GM12878 (cell line): Measurements from ENCODE around the gene PPP1R37. TPM values are rescaled to one million over a fixed set of nuclear protein-coding genes. Genes with fewer than 3 reads are reported as not detected.

Experiments used
- ATF2 ChIP-seq: IDR thresholded peaks from 2 replicates; pipeline ENCODE4 v1.6.1; 2012; ENCODE audit warnings: low read length, inconsistent platforms
- BCL11A ChIP-seq: IDR thresholded peaks from 2 replicates; pipeline ENCODE4 v1.6.1; 2011; ENCODE audit warnings: low read depth, low read length
- BCL3 ChIP-seq: IDR thresholded peaks from 2 replicates; pipeline ENCODE4 v1.6.1; 2011; ENCODE audit warnings: borderline replicate concordance, low read depth, mild to moderate bottlenecking, moderate library complexity, low read length; ENCODE audit not compliant: insufficient read depth, poor library complexity, severe bottlenecking
- BMI1 ChIP-seq: fragments of 450-650 bp; IDR thresholded peaks from 2 replicates; pipeline ENCODE4 v1.6.1; 2016; ENCODE audit warnings: mild to moderate bottlenecking, moderate library complexity, borderline replicate concordance
- CBFB ChIP-seq: IDR thresholded peaks from 2 replicates; pipeline ENCODE4 v1.6.1; 2016; ENCODE audit warnings: antibody characterized with exemption, low read depth
- CEBPZ ChIP-seq: fragments of 150-350 bp; IDR thresholded peaks from 2 replicates; pipeline ENCODE4 v1.6.1; 2016; ENCODE audit warnings: low read depth, low read length
- CREM ChIP-seq: IDR thresholded peaks from 2 replicates; pipeline ENCODE4 v1.6.1; 2014; ENCODE audit warnings: antibody characterized with exemption, low read depth
- FOS ChIP-seq: IDR thresholded peaks from 3 replicates; pipeline ENCODE4 v1.6.1; 2011; ENCODE audit warnings: borderline replicate concordance; ENCODE audit not compliant: insufficient read length; ENCODE audit errors: extremely low read depth
- JUNB ChIP-seq: IDR thresholded peaks from 2 replicates; pipeline ENCODE4 v1.6.1; 2016; ENCODE audit warnings: antibody characterized with exemption, mild to moderate bottlenecking
- KDM1A ChIP-seq: fragments of 200-600 bp; sonication (generic); IDR thresholded peaks from 2 replicates; pipeline ENCODE4 v1.6.1; 2016; ENCODE audit warnings: borderline replicate concordance
- NFYA ChIP-seq: IDR thresholded peaks from 2 replicates; pipeline ENCODE4 v1.6.1; 2011; ENCODE audit warnings: low read depth, mild to moderate bottlenecking, low read length, improper control_type of control experiment, borderline replicate concordance
- NR2C2 ChIP-seq: IDR thresholded peaks from 2 replicates; pipeline ENCODE4 v1.6.1; 2011; ENCODE audit warnings: borderline replicate concordance, low read depth; ENCODE audit not compliant: control insufficient read depth, insufficient read length
- POLR2AphosphoS2 ChIP-seq: IDR thresholded peaks from 2 replicates; pipeline ENCODE4 v1.6.1; 2011; ENCODE audit warnings: low read depth, mild to moderate bottlenecking, low read length, improper control_type of control experiment, moderate library complexity
- RAD21 ChIP-seq: IDR thresholded peaks from 2 replicates; pipeline ENCODE4 v1.6.1; 2011; ENCODE audit warnings: mild to moderate bottlenecking, low read depth, low read length, moderate library complexity; ENCODE audit not compliant: insufficient read depth
- SMAD1 ChIP-seq: fragments of 450-650 bp; IDR thresholded peaks from 2 replicates; pipeline ENCODE4 v1.6.1; 2018; ENCODE audit warnings: mild to moderate bottlenecking, low read depth; ENCODE audit not compliant: partially characterized antibody
- SRF ChIP-seq, 2 experiments: IDR thresholded peaks; 2 replicates each; pipeline ENCODE4 v1.6.1; 2011; ENCODE audit warnings: low read depth in 2 of 2, low read length in 2 of 2, mild to moderate bottlenecking in 1 of 2, moderate library complexity in 1 of 2
- SUZ12 ChIP-seq: fragments of 200-600 bp; sonication (generic); IDR thresholded peaks from one replicate; pipeline ENCODE4 v1.6.1; 2018; ENCODE audit warnings: antibody characterized with exemption, mild to moderate bottlenecking; ENCODE audit not compliant: unreplicated experiment
- TAF1 ChIP-seq: IDR thresholded peaks from 2 replicates; pipeline ENCODE4 v1.6.1; 2011; ENCODE audit warnings: mild to moderate bottlenecking, low read depth, low read length, borderline replicate concordance
- TCF12 ChIP-seq: IDR thresholded peaks from 2 replicates; pipeline ENCODE4 v1.6.1; 2011; ENCODE audit warnings: low read depth, mild to moderate bottlenecking, low read length
- ZNF217 ChIP-seq: fragments of 450-650 bp; IDR thresholded peaks from 2 replicates; pipeline ENCODE4 v1.6.1; 2017; ENCODE audit warnings: antibody characterized with exemption, mild to moderate bottlenecking
- ZNF274 ChIP-seq: IDR thresholded peaks from one replicate; pipeline ENCODE4 v1.8.0; 2011; ENCODE audit not compliant: insufficient read length, insufficient read depth
- ZNF384 ChIP-seq: IDR thresholded peaks from 2 replicates; pipeline ENCODE4 v1.6.1; 2012; ENCODE audit warnings: low read depth, mild to moderate bottlenecking, low read length, improper control_type of control experiment, borderline replicate concordance
- ZNF622 ChIP-seq: fragments of 450-650 bp; IDR thresholded peaks from 2 replicates; pipeline ENCODE4 v1.6.1; 2017; ENCODE audit warnings: mild to moderate bottlenecking, inconsistent platforms
- polyA plus RNA-seq, 11 experiments: library from polyadenylated mRNA; depleted of rRNA in 4 of 11; unstranded in 6 of 11; stranded (reverse) in 5 of 11; fragments of >200 nt; fragmentation: Nextera tagmentation in 4 of 11; fragmentation: Illumina TruSeq in 1 of 11; extraction: Ambion mirVana in 4 of 11; extraction: Trizol in 1 of 11; gene quantifications; 1 replicate in 1 of 11; 2 replicates in 10 of 11; pipeline versions ENCODE4 v1.2.1 to v1.2.3, GENCODE V29; 2011 to 2016; ENCODE audit warnings: inconsistent platforms in 2 of 11, missing spikeins in 2 of 11, low read depth in 1 of 11
- total RNA-seq, 4 experiments: library from RNA; depleted of rRNA in 3 of 4; stranded (reverse); fragments of >200 nt in 3 of 4; fragmentation: Illumina TruSeq in 1 of 4; extraction: Trizol in 1 of 4; gene quantifications; 2 replicates each; pipeline versions ENCODE4 v1.2.1 to v1.2.3, GENCODE V29; 2013 to 2021
- TF ChIP-seq, protein P1 (sequence below): fragments of 450-650 bp; IDR thresholded peaks from 2 replicates; pipeline ENCODE4 v1.6.1; 2017; ENCODE audit warnings: mild to moderate bottlenecking, low read depth, inconsistent platforms; ENCODE audit not compliant: poor library complexity, severe bottlenecking

Gene PPP1R37
- total and polyA plus RNA-seq, 10 of the 15 experiments (the other 5 are each of a cell fraction or from before 2014, with no cell fraction given): 0.09 to 21.3 (median 5.1) TPM; not detected in 1

DNA sequence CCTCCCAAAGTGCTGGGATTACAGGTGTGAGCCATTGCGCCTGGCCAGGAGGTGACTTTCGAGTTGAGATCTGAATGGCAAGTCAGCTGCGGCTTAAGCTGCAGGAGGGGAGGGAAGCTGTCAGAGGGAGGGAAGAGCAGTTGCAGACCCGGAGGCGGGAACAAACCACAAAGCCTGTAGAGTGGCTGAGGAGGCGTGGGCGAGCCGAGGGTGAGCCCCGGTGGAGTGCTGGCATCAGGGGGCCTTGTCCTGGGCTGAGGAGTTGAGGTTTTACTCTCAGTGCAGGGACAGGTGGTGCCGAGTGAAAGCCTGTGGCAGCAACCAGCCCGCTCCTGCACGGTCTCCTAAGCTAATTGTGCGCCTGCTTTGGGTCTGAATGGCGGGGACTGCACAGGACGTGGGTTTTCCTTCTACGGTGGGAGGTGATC, 24.2 kb downstream of the PPP1R37 start (continued):
- no peak for TF ChIP-seq NFYA
- TF ChIP-seq ATF2: no peak
- TF ChIP-seq ZNF217: peak; percentile 87
- TF ChIP-seq SMAD1: no peak
- no peak for TF ChIP-seq KDM1A
- no peak for TF ChIP-seq CEBPZ
- no peak for TF ChIP-seq SUZ12
- no peak for TF ChIP-seq TAF1
- peak; percentile 69; the same call in 1 of the 2 replicates for TF ChIP-seq TCF12
- TF ChIP-seq CBFB: peak; percentile 64; the same call in 1 of the 2 replicates
- no peak for TF ChIP-seq SRF (IDR thresholded peaks at IDR 0.05; ENCODE audit: low read depth in 2 of 2, low read length in 2 of 2)
- TF ChIP-seq ZNF384: no peak
- TF ChIP-seq RAD21: no peak
- no peak; the same call in 1 of the 2 replicates for TF ChIP-seq JUNB
- TF ChIP-seq BMI1: no peak
- 0 out of 2 replicates have a peak, but pooled peaks have one; percentile 36 for TF ChIP-seq CREM
- TF ChIP-seq NR2C2: no peak
- no peak for TF ChIP-seq BCL11A
- TF ChIP-seq POLR2AphosphoS2: no peak
- TF ChIP-seq BCL3: no peak
- TF ChIP-seq, protein P1, sequence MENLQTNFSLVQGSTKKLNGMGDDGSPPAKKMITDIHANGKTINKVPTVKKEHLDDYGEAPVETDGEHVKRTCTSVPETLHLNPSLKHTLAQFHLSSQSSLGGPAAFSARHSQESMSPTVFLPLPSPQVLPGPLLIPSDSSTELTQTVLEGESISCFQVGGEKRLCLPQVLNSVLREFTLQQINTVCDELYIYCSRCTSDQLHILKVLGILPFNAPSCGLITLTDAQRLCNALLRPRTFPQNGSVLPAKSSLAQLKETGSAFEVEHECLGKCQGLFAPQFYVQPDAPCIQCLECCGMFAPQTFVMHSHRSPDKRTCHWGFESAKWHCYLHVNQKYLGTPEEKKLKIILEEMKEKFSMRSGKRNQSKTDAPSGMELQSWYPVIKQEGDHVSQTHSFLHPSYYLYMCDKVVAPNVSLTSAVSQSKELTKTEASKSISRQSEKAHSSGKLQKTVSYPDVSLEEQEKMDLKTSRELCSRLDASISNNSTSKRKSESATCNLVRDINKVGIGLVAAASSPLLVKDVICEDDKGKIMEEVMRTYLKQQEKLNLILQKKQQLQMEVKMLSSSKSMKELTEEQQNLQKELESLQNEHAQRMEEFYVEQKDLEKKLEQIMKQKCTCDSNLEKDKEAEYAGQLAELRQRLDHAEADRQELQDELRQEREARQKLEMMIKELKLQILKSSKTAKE: peak; percentile 59
- TF ChIP-seq ZNF622: no peak
- TF ChIP-seq FOS: no peak
- no peak for TF ChIP-seq ZNF274
